HepG2 (cell line): ENCODE results near the gene CCL27. TPM values are rescaled to one million over a fixed set of nuclear protein-coding genes. Genes with fewer than 3 reads are reported as not detected.

Experiments used
- CHD2 ChIP-seq: IDR thresholded peaks from 2 replicates; pipeline ENCODE4 v1.6.1; 2011; ENCODE audit warnings: low read depth, low read length, improper control_type of control experiment
- DNMT1 ChIP-seq: sonication (generic); formaldehyde crosslinking; IDR thresholded peaks from 2 replicates; pipeline ENCODE4 v1.5.1; 2020; ENCODE audit warnings: mild to moderate bottlenecking, missing genetic modification reagents
- ELK4 ChIP-seq: sonication (generic); formaldehyde crosslinking; IDR thresholded peaks from 2 replicates; pipeline ENCODE4 v1.9.0; 2021; ENCODE audit warnings: missing genetic modification reagents, borderline replicate concordance
- FOSL2 ChIP-seq: sonication (generic); formaldehyde crosslinking; IDR thresholded peaks from 2 replicates; pipeline ENCODE4 v1.4.0; 2020; ENCODE audit warnings: missing genetic modification reagents
- HNF1A ChIP-seq, 2 experiments: sonication (generic) in 1 of 2; formaldehyde crosslinking in 1 of 2; IDR thresholded peaks; 2 replicates each; pipeline versions ENCODE4 v1.4.0 to v1.6.1; 2016 to 2020; ENCODE audit warnings: borderline replicate concordance in 1 of 2, low read depth in 1 of 2, mild to moderate bottlenecking in 1 of 2, missing genetic modification reagents in 1 of 2
- HOXA5 ChIP-seq: sonication (generic); formaldehyde crosslinking; IDR thresholded peaks from 2 replicates; pipeline ENCODE4 v1.4.0; 2020; ENCODE audit warnings: missing genetic modification reagents
- KLF12 ChIP-seq: sonication (generic); formaldehyde crosslinking; IDR thresholded peaks from 2 replicates; pipeline ENCODE4 v1.4.0; 2020; ENCODE audit warnings: missing genetic modification reagents, borderline replicate concordance
- ONECUT2 ChIP-seq: sonication (generic); formaldehyde crosslinking; IDR thresholded peaks from 2 replicates; pipeline ENCODE4 v1.4.0; 2020; ENCODE audit warnings: missing genetic modification reagents
- SNAPC2 ChIP-seq: sonication (generic); formaldehyde crosslinking; IDR thresholded peaks from 2 replicates; pipeline ENCODE4 v1.8.1; 2022; ENCODE audit warnings: mild to moderate bottlenecking, missing genetic modification reagents
- ZBTB2 ChIP-seq: sonication (generic); formaldehyde crosslinking; IDR thresholded peaks from 2 replicates; pipeline ENCODE4 v1.8.0; 2022; ENCODE audit warnings: low read depth, missing genetic modification reagents
- ZNF710 ChIP-seq: sonication (generic); formaldehyde crosslinking; IDR thresholded peaks from 2 replicates; pipeline ENCODE4 v1.5.0; 2020; ENCODE audit warnings: mild to moderate bottlenecking, missing genetic modification reagents, borderline replicate concordance
- ZUFSP ChIP-seq: sonication (generic); formaldehyde crosslinking; IDR thresholded peaks from 2 replicates; pipeline ENCODE4 v1.9.0; 2021; ENCODE audit warnings: missing genetic modification reagents, mild to moderate bottlenecking, borderline replicate concordance
- polyA plus RNA-seq, 8 experiments: library from polyadenylated mRNA; depleted of rRNA in 3 of 8; stranded (reverse) in 7 of 8; unstranded in 1 of 8; fragments of >200 nt; fragmentation: Illumina TruSeq in 4 of 8; extraction: Trizol in 4 of 8; gene quantifications; 2 replicates each; pipeline versions ENCODE4 v1.2.1 to v1.2.3, GENCODE V29; 2011 to 2016; ENCODE audit warnings: low read depth in 4 of 8, missing spikeins in 1 of 8, mixed read lengths in 1 of 8; ENCODE audit not compliant: insufficient read depth in 1 of 8
- total RNA-seq, 5 experiments: library from RNA; depleted of rRNA; stranded (reverse); fragments of >200 nt; fragmentation: Illumina TruSeq; extraction: Trizol; gene quantifications; 2 replicates each; pipeline ENCODE4 v1.2.3, GENCODE V29; 2016; ENCODE audit warnings: low read depth in 1 of 5
- TF ChIP-seq, protein P1 (sequence below): sonication (generic); formaldehyde crosslinking; IDR thresholded peaks from 2 replicates; pipeline ENCODE4; 2020; ENCODE audit warnings: missing genetic modification reagents, mild to moderate bottlenecking, borderline replicate concordance

Gene CCL27
- total and polyA plus RNA-seq, 2 of the 13 experiments (the other 11 are each of a cell fraction or from before 2014, with no cell fraction given), result not detected

- TF ChIP-seq CHD2 (no peak), SNAPC2 (CRISPR knock-in tag) (0 out of 2 replicates have a peak, but pooled peaks have one; percentile 37), KLF12 (CRISPR knock-in tag) (no peak), ZNF710 (CRISPR knock-in tag) (no peak), DNMT1 (CRISPR knock-in tag) (no peak), HNF1A (IDR thresholded peaks at IDR 0.05; ENCODE audit: low read depth) (no peak), HNF1A (CRISPR knock-in tag; IDR thresholded peaks at IDR 0.05; ENCODE audit: borderline replicate concordance) (no peak; the same call in 1 of the 2 replicates), ZBTB2 (CRISPR knock-in tag) (peak; percentile 61; the same call in 1 of the 2 replicates), ONECUT2 (no peak), ZUFSP (CRISPR knock-in tag) (no peak), HOXA5 (peak; percentile 94), FOSL2 (peak; percentile 66), ELK4 (CRISPR knock-in tag) (no peak)
- TF ChIP-seq, protein P1, sequence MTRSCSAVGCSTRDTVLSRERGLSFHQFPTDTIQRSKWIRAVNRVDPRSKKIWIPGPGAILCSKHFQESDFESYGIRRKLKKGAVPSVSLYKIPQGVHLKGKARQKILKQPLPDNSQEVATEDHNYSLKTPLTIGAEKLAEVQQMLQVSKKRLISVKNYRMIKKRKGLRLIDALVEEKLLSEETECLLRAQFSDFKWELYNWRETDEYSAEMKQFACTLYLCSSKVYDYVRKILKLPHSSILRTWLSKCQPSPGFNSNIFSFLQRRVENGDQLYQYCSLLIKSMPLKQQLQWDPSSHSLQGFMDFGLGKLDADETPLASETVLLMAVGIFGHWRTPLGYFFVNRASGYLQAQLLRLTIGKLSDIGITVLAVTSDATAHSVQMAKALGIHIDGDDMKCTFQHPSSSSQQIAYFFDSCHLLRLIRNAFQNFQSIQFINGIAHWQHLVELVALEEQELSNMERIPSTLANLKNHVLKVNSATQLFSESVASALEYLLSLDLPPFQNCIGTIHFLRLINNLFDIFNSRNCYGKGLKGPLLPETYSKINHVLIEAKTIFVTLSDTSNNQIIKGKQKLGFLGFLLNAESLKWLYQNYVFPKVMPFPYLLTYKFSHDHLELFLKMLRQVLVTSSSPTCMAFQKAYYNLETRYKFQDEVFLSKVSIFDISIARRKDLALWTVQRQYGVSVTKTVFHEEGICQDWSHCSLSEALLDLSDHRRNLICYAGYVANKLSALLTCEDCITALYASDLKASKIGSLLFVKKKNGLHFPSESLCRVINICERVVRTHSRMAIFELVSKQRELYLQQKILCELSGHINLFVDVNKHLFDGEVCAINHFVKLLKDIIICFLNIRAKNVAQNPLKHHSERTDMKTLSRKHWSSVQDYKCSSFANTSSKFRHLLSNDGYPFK (CRISPR knock-in tag), result no peak; the same call in 1 of the 2 replicates
Measured at GRCh38 chr9:34651876-34652601, 10.4 kb downstream of the CCL27 start, which contains the start of gene IL11RA (continued).
